Uterus (tissue), 4 donors: ENCODE results near the gene IRF1. TPM values are rescaled to one million over a fixed set of nuclear protein-coding genes. Genes with fewer than 3 reads are reported as not detected.

ENCODE experiments used
- DNase-seq, 2 donors: peaks; one replicate each; pipeline ENCODE4 v3.0.0-alpha.2; 2019 to 2020
- H3K27ac ChIP-seq, 2 donors: fragments of 200-600 bp; sonication (generic); 1 replicate in 1 of 2; 2 replicates in 1 of 2; pipeline ENCODE4 v1.5.1; 2016 to 2018
- H3K27me3 ChIP-seq, 2 donors: fragments of 200-600 bp; sonication (generic); one replicate each; pipeline ENCODE4 v1.5.1; 2018 to 2019; ENCODE audit warnings: control low read depth in 1 of 2
- H3K36me3 ChIP-seq, 2 donors: fragments of 200-600 bp; sonication (generic); one replicate each; pipeline ENCODE4 v1.5.1; 2019; ENCODE audit warnings: control low read depth in 1 of 2
- H3K4me1 ChIP-seq, 2 donors: fragments of 200-600 bp; sonication (generic); one replicate each; pipeline ENCODE4 v1.5.1; 2018 to 2019; ENCODE audit warnings: control low read depth in 1 of 2
- H3K4me3 ChIP-seq, 2 donors: fragments of 200-600 bp; sonication (generic); 1 replicate in 1 of 2; 2 replicates in 1 of 2; pipeline ENCODE4 v1.5.1; 2018 to 2019; ENCODE audit warnings: mild to moderate bottlenecking in 1 of 2
- H3K9me3 ChIP-seq, 2 donors: fragments of 200-600 bp; sonication (generic); one replicate each; pipeline ENCODE4 v1.5.1; 2019; ENCODE audit warnings: control low read depth in 1 of 2
- CTCF ChIP-seq, 4 experiments: fragments of 200-600 bp in 2 of 4; fragments of 450-650 bp in 2 of 4; sonication (generic) in 2 of 4; IDR thresholded peaks; one replicate each; pipeline ENCODE4 v1.5.1; 2016 to 2019; ENCODE audit warnings: antibody characterized with exemption in 4 of 4, mild to moderate bottlenecking in 2 of 4, moderate library complexity in 1 of 4
- POLR2A ChIP-seq, 2 donors: fragments of 450-650 bp; IDR thresholded peaks; one replicate each; pipeline ENCODE4 v1.6.1; 2016; ENCODE audit warnings: antibody characterized with exemption in 2 of 2, mild to moderate bottlenecking in 1 of 2, moderate library complexity in 1 of 2
- intact Hi-C: fragments of 100-400 bp; cut with DNase I; formaldehyde crosslinking; loops from one replicate; pipeline ENCODE4 v1.15.1; 2023; ENCODE audit warnings: low total_unique reads
- total RNA-seq, 4 donors: library from RNA; depleted of rRNA in 3 of 4; stranded (reverse); fragments of >200 nt in 3 of 4; gene quantifications; one replicate each; pipeline versions ENCODE4 v1.1.0 to v1.2.4, GENCODE V29; 2014 to 2023
- donor health status: DM: yes; HTN: yes; CAD: no.

Gene IRF1
- total RNA-seq, 4 donors from 2014 or later = 3.8 to 110 (median 25.7) TPM

- no peak overlapping the region for H3K4me3 ChIP-seq
- no peak for DNase-seq
- H3K4me1 ChIP-seq = no peaks in the 10 kb centered on the region
- H3K9me3 ChIP-seq = no peaks in the 10 kb centered on the region
- peak overlapping the region; percentile 73 to 88 for H3K27ac ChIP-seq
- no peaks in the 10 kb centered on the region for H3K27me3 ChIP-seq
- no peak for TF ChIP-seq POLR2A (IDR thresholded peaks at IDR 0.05)
- TF ChIP-seq CTCF (IDR thresholded peaks at IDR 0.05) = no peak
- intact Hi-C loops = no loop called here
- H3K36me3 ChIP-seq = no peaks in the 10 kb centered on the region
These were observed 11.7 kb upstream of the IRF1 start for GRCh38 chr5:132501961-132502931.

GRCh38 chr5:132501629-132501956 lies 11.0 kb upstream of the IRF1 start:
- DNase-seq = no peak
- Histone ChIP-seq H3K27me3 (no peaks in the 10 kb centered on the region), H3K27ac (peak overlapping the region; percentile 73 to 88), H3K9me3 (no peaks in the 10 kb centered on the region), H3K4me3 (no peak overlapping the region), H3K4me1 (no peaks in the 10 kb centered on the region), H3K36me3 (no peaks in the 10 kb centered on the region)
- TF ChIP-seq POLR2A (IDR thresholded peaks at IDR 0.05) = no peak
- TF ChIP-seq CTCF (IDR thresholded peaks at IDR 0.05) = no peak
- intact Hi-C loops = no loop called here

- no peaks in the 10 kb centered on the region for H3K4me1 ChIP-seq
- H3K36me3 ChIP-seq = no peaks in the 10 kb centered on the region
- H3K27me3 ChIP-seq = no peaks in the 10 kb centered on the region
- no peaks in the 10 kb centered on the region for H3K9me3 ChIP-seq
- H3K27ac ChIP-seq = peak overlapping the region; percentile 73 to 88
- DNase-seq = peak in 1 of 2 donors; percentile 70
- no peak for TF ChIP-seq POLR2A (IDR thresholded peaks at IDR 0.05)
- peak; percentile 76 to 87 (median 82) for TF ChIP-seq CTCF (IDR thresholded peaks at IDR 0.05)
- no peak overlapping the region for H3K4me3 ChIP-seq
- intact Hi-C loops = no loop called here
These were observed 10.5 kb upstream of the IRF1 start for GRCh38 chr5:132500931-132501628.

- TF ChIP-seq CTCF (IDR thresholded peaks at IDR 0.05) (no peak), POLR2A (IDR thresholded peaks at IDR 0.05) (no peak)
- no peaks in the 10 kb centered on the region for H3K4me1 ChIP-seq
- intact Hi-C loops = no loop called here
These were observed 9.8 kb upstream of the IRF1 start for GRCh38 chr5:132500244-132500930.

More at GRCh38 chr5:132500244-132500930, 9.8 kb upstream of the IRF1 start:
- H3K27ac ChIP-seq = peak overlapping the region; percentile 73 to 88
- H3K4me3 ChIP-seq = no peak overlapping the region
- H3K36me3 ChIP-seq = no peaks in the 10 kb centered on the region
- no peaks in the 10 kb centered on the region for H3K27me3 ChIP-seq
- no peaks in the 10 kb centered on the region for H3K9me3 ChIP-seq
- DNase-seq = no peak
